H1 (cell line): ENCODE data around the gene RIMBP2. TPM values are rescaled to one million over a fixed set of nuclear protein-coding genes. Genes with fewer than 3 reads are reported as not detected.

ENCODE experiments used
- CTCF ChIA-PET: fragments of 300-600 bp; sonication (Branson Sonifier 250); formaldehyde crosslinking; loops from one replicate; lab custom pipeline; 2021; ENCODE audit not compliant: partially characterized antibody; lab: Charles Lee
- POLR2A ChIA-PET: fragments of 300-600 bp; sonication (Branson Sonifier 250); formaldehyde crosslinking; loops from one replicate; lab custom pipeline; 2021; ENCODE audit warnings: inconsistent platforms; ENCODE audit not compliant: partially characterized antibody; lab: Charles Lee
- DNase-seq, 2 experiments: peaks; one replicate each; pipeline versions ENCODE4 v3.0.0 to v3.0.0-alpha.2; 2010 to 2022; ENCODE audit warnings: low spot score in 2 of 2, low read depth in 1 of 2, mixed read lengths in 1 of 2
- FAIRE-seq: peaks from 2 replicates; lab custom pipeline; 2011; peaks lifted over from hg19 to GRCh38; lab: Jason Lieb, UNC
- H2AFZ ChIP-seq: 2 replicates; pipeline ENCODE4 v1.8.1; 2012; ENCODE audit warnings: low read length, inconsistent platforms
- H2AK5ac ChIP-seq: 2 replicates; pipeline ENCODE4 v1.6.1; 2013; ENCODE audit warnings: low read depth, low read length
- H2BK120ac ChIP-seq: replicated peaks from 2 replicates; pipeline ENCODE3; 2013; ENCODE audit warnings: low read depth, low read length, inconsistent platforms
- H2BK12ac ChIP-seq: 2 replicates; pipeline ENCODE4 v1.6.1; 2013; ENCODE audit warnings: low read depth, low read length
- H2BK15ac ChIP-seq: 2 replicates; pipeline ENCODE4 v1.6.1; 2013; ENCODE audit warnings: low read length
- H2BK20ac ChIP-seq: 2 replicates; pipeline ENCODE4 v1.6.1; 2013; ENCODE audit warnings: low read length
- H2BK5ac ChIP-seq: 2 replicates; pipeline ENCODE4 v1.6.1; 2013; ENCODE audit warnings: low read depth, low read length
- H3K14ac ChIP-seq: 2 replicates; pipeline ENCODE4 v1.6.1; 2013; ENCODE audit warnings: inconsistent platforms; ENCODE audit not compliant: insufficient read length
- H3K18ac ChIP-seq: 2 replicates; pipeline ENCODE4 v1.6.1; 2013; ENCODE audit warnings: low read length; ENCODE audit errors: extremely low read depth
- H3K23ac ChIP-seq: 2 replicates; pipeline ENCODE4 v1.6.1; 2013; ENCODE audit warnings: inconsistent platforms; ENCODE audit not compliant: insufficient read length
- H3K23me2 ChIP-seq: 2 replicates; pipeline ENCODE4 v1.6.1; 2013; ENCODE audit warnings: low read depth, low read length
- H3K27ac ChIP-seq: 2 replicates; pipeline ENCODE4 v1.6.1; 2011; ENCODE audit warnings: low read depth, low read length, inconsistent platforms
- H3K27me3 ChIP-seq, 4 experiments: replicated peaks in 1 of 4; 1 replicate in 1 of 4; 2 replicates in 3 of 4; pipeline versions ENCODE4 v1.6.1 to v1.8.1; 2011 to 2013; ENCODE audit warnings: low read length in 3 of 4, mild to moderate bottlenecking in 3 of 4, inconsistent platforms in 2 of 4, mixed read lengths in 2 of 4, moderate library complexity in 1 of 4; ENCODE audit not compliant: control insufficient read depth in 3 of 4, insufficient read depth in 3 of 4; ENCODE audit errors: extremely low read depth in 1 of 4
- H3K36me3 ChIP-seq, 4 experiments: 2 replicates each; pipeline versions ENCODE4 v1.6.1 to v1.8.1; 2011 to 2013; ENCODE audit warnings: mild to moderate bottlenecking in 4 of 4, low read length in 3 of 4, moderate library complexity in 2 of 4, control low read depth in 1 of 4, inconsistent platforms in 1 of 4; ENCODE audit not compliant: insufficient read depth in 4 of 4, control insufficient read depth in 2 of 4
- H3K4ac ChIP-seq: replicated peaks from 2 replicates; pipeline ENCODE3; 2013; ENCODE audit warnings: low read length, low read depth, mixed read lengths, inconsistent platforms; ENCODE audit not compliant: insufficient read length
- H3K4me1 ChIP-seq, 4 experiments: replicated peaks in 1 of 4; 1 replicate in 1 of 4; 2 replicates in 3 of 4; pipeline versions ENCODE4 v1.6.1 to v1.8.1; 2011 to 2013; ENCODE audit warnings: low read length in 3 of 4, inconsistent platforms in 2 of 4, mixed read lengths in 1 of 4; ENCODE audit not compliant: insufficient read depth in 4 of 4, control insufficient read depth in 3 of 4
- H3K4me2 ChIP-seq, 2 experiments: 2 replicates each; pipeline versions ENCODE4 v1.6.1 to v1.8.1; 2011 to 2013; ENCODE audit warnings: low read depth in 2 of 2, low read length in 2 of 2, control low read depth in 1 of 2, inconsistent platforms in 1 of 2, mild to moderate bottlenecking in 1 of 2; ENCODE audit not compliant: insufficient read depth in 1 of 2
- H3K4me3 ChIP-seq, 4 experiments: fragments of 200-600, 300-600 bp in 1 of 4; sonication (generic), shearing (Covaris generic), sonication (Bioruptor Twin) in 1 of 4; 2 replicates each; pipeline versions ENCODE4 v1.5.1 to v1.8.1; 2011 to 2016; ENCODE audit warnings: low read length in 4 of 4, low read depth in 3 of 4, control low read depth in 2 of 4, inconsistent platforms in 2 of 4, mild to moderate bottlenecking in 2 of 4, mixed read lengths in 1 of 4, moderate library complexity in 1 of 4; ENCODE audit not compliant: insufficient read depth in 2 of 4; ENCODE audit errors: extremely low read depth in 1 of 4
- H3K56ac ChIP-seq: replicated peaks from 2 replicates; pipeline ENCODE3; 2013; ENCODE audit warnings: low read depth, mild to moderate bottlenecking, mixed read lengths, low read length, inconsistent platforms; ENCODE audit not compliant: insufficient read length
- H3K79me1 ChIP-seq: 2 replicates; pipeline ENCODE4 v1.6.1; 2013; ENCODE audit warnings: low read depth, low read length, control low read depth
- H3K79me2 ChIP-seq, 2 experiments: 2 replicates each; pipeline versions ENCODE4 v1.6.1 to v1.8.1; 2012 to 2013; ENCODE audit warnings: low read length in 2 of 2, mild to moderate bottlenecking in 2 of 2, inconsistent platforms in 1 of 2; ENCODE audit not compliant: insufficient read depth in 2 of 2, control insufficient read depth in 1 of 2
- H3K9ac ChIP-seq, 4 experiments: replicated peaks in 1 of 4; 1 replicate in 1 of 4; 2 replicates in 3 of 4; pipeline versions ENCODE4 v1.6.1 to v1.8.1; 2011 to 2013; ENCODE audit warnings: low read depth in 3 of 4, low read length in 3 of 4, control low read depth in 2 of 4, mild to moderate bottlenecking in 2 of 4, moderate library complexity in 2 of 4, inconsistent platforms in 1 of 4; ENCODE audit errors: extremely low read depth in 1 of 4
- H3K9me3 ChIP-seq, 2 experiments: 2 replicates each; pipeline versions ENCODE4 v1.6.1 to v1.8.1; 2012 to 2013; ENCODE audit warnings: mild to moderate bottlenecking in 2 of 2, moderate library complexity in 2 of 2, control low read depth in 1 of 2, inconsistent platforms in 1 of 2, low read depth in 1 of 2, low read length in 1 of 2, mixed read lengths in 1 of 2; ENCODE audit not compliant: insufficient read depth in 2 of 2
- H4K20me1 ChIP-seq, 2 experiments: replicated peaks in 1 of 2; 2 replicates each; pipeline versions ENCODE3 to v1.8.1; 2011 to 2013; ENCODE audit warnings: inconsistent platforms in 2 of 2, low read length in 2 of 2, mild to moderate bottlenecking in 1 of 2; ENCODE audit not compliant: insufficient read depth in 2 of 2, control insufficient read depth in 1 of 2
- H4K5ac ChIP-seq: 2 replicates; pipeline ENCODE4 v1.6.1; 2013; ENCODE audit warnings: low read length, low read depth, mixed read lengths, inconsistent platforms; ENCODE audit not compliant: insufficient read length
- H4K8ac ChIP-seq: 2 replicates; pipeline ENCODE4 v1.8.0; 2013; ENCODE audit warnings: mild to moderate bottlenecking, moderate library complexity, low read length, inconsistent platforms; ENCODE audit not compliant: insufficient read depth; ENCODE audit errors: extremely low read depth
- H4K91ac ChIP-seq: replicated peaks from 2 replicates; pipeline ENCODE3; 2013; ENCODE audit warnings: low read length, mixed read lengths, inconsistent platforms; ENCODE audit not compliant: insufficient read length
- CTBP2 ChIP-seq: IDR thresholded peaks from 2 replicates; pipeline ENCODE4 v1.7.0; 2011; ENCODE audit warnings: borderline replicate concordance, mild to moderate bottlenecking, moderate library complexity, mixed read lengths, low read length; ENCODE audit not compliant: insufficient read depth, insufficient read length
- NANOG ChIP-seq: IDR thresholded peaks from 2 replicates; pipeline ENCODE4 v1.6.1; 2011; ENCODE audit warnings: low read length, low read depth, mild to moderate bottlenecking, inconsistent platforms; ENCODE audit not compliant: insufficient read depth, poor library complexity, severe bottlenecking
- POU5F1 ChIP-seq: IDR thresholded peaks from 2 replicates; pipeline ENCODE4 v1.6.1; 2011; ENCODE audit warnings: low read depth, mild to moderate bottlenecking, low read length, moderate library complexity
- WGBS, 2 experiments: shearing (Covaris generic) in 1 of 2; methylation state at CpG; one replicate each; pipeline versions ENCODE4 v1.1.6 to v1.1.7; 2013 to 2015; ENCODE audit warnings: low lambda C conversion rate in 2 of 2, mixed read lengths in 2 of 2, inconsistent platforms in 1 of 2, low coverage in 1 of 2, missing lambda C conversion rate in 1 of 2; ENCODE audit not compliant: insufficient replicate concordance in 2 of 2, insufficient coverage in 1 of 2, insufficient read length in 1 of 2; ENCODE audit errors: extremely low coverage in 1 of 2, missing lambda C conversion rate in 1 of 2; 5-methylcytosine and 5-hydroxymethylcytosine counted together
- polyA plus RNA-seq, 7 experiments: library from polyadenylated mRNA; depleted of rRNA in 3 of 7; stranded (reverse) in 5 of 7; unstranded in 2 of 7; fragments of >200 nt in 5 of 7; fragments of 200-250 nt in 2 of 7; gene quantifications; 1 replicate in 5 of 7; 2 replicates in 1 of 7; 4 replicates in 1 of 7; pipeline versions ENCODE4 v1.2.1 to v1.2.3, GENCODE V29; 2011 to 2013; ENCODE audit warnings: missing spikeins in 2 of 7, mixed read lengths in 2 of 7
- total RNA-seq: library from RNA; stranded (reverse); fragmentation: NEBNext Ultra II Directional; extraction: Animal tissue kit (Norgen Biotek cat#: 25700); gene quantifications from 2 replicates; pipeline ENCODE4 v1.2.1, GENCODE V29; 2021

The RIMBP2 gene
- total and polyA plus RNA-seq, 2 of the 8 experiments (the other 6 are each of a cell fraction or from before 2014, with no cell fraction given) = 0.18 to 0.65 TPM

DNA sequence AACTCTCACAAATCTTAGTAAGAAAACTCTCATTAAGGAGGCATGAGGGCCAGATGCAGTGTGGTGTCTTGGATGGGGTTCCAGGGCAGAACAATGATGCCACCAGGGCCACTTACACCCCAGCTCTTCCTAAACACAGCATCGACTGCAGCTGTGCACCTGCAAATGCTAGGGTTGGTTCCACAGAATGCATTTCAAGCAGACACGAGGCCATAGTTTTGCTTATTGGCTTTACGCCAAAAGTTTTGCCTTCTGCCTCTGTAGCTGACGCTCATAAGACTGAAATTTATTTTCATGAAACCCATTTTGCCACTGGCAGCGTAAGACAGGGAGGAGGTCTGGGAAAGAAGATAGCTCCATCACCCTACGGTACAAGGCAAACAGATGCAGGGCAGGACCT, 179.0 kb downstream of the RIMBP2 start:
- H3K9ac ChIP-seq = no peak overlapping the region
- H4K8ac ChIP-seq = no peak overlapping the region
- no peaks in the 10 kb centered on the region for H3K23me2 ChIP-seq
- peaks cover 0 to 4% (median 0%) of the 10 kb centered on the region in 4 experiments; a peak in 2 of 7 replicates for H3K4me1 ChIP-seq
- TF ChIP-seq CTBP2 (no peak), POU5F1 (no peak), NANOG (no peak)
- no peak overlapping the region for H3K4me2 ChIP-seq
- H2AFZ ChIP-seq = no peak overlapping the region
- 91% methylated on average over 6 of the region's 6 CpGs; no CpG with 5 or more reads in 1 of the 2 experiments for WGBS, 2 experiments
- H3K56ac ChIP-seq = no peak overlapping the region
- H2BK5ac ChIP-seq = no peak overlapping the region
- H3K27me3 ChIP-seq = no peaks in the 10 kb centered on the region
- no peak overlapping the region for H3K27ac ChIP-seq
- DNase-seq (no peak), FAIRE-seq (no peak)
- H3K4ac ChIP-seq = no peak overlapping the region
- CTCF ChIA-PET = interaction anchor here (0.7 kb wide), 1 partner anchor 111 kb away, joined by 6 read pairs; no protein-coding TSS in a partner anchor
- H2AK5ac ChIP-seq = no peak overlapping the region
- H3K9me3 ChIP-seq = no peaks in the 10 kb centered on the region
- POLR2A ChIA-PET = no interaction called here
- no peak overlapping the region for H4K5ac ChIP-seq
- H3K14ac ChIP-seq = no peak overlapping the region
- H2BK20ac ChIP-seq = no peak overlapping the region
- H3K4me3 ChIP-seq = no peak overlapping the region
- H3K79me2 ChIP-seq = no peaks in the 10 kb centered on the region
- H2BK120ac ChIP-seq = no peak overlapping the region
- H3K36me3 ChIP-seq = no peaks in the 10 kb centered on the region
- no peak overlapping the region for H3K18ac ChIP-seq
- H3K23ac ChIP-seq = no peak overlapping the region
- H4K20me1 ChIP-seq = no peaks in the 10 kb centered on the region
- H2BK12ac ChIP-seq = no peak overlapping the region
- H2BK15ac ChIP-seq = no peak overlapping the region
- no peak overlapping the region for H4K91ac ChIP-seq
- no peaks in the 10 kb centered on the region for H3K79me1 ChIP-seq
